Mesenchymal stem cell (in vitro differentiated cells and primary cell): ENCODE measurements around the gene DIS3L2.
"Not testable (repeated sequence)": the region's sequence is repeated elsewhere in the genome, so short reads cannot be mapped to it uniquely, and the experiment has no call there.

Source experiments
- DNase-seq: peaks from one replicate; pipeline ENCODE4 v3.0.0-alpha.2; 2013
- H2AFZ ChIP-seq: one replicate; pipeline ENCODE4 v1.6.1; 2013; ENCODE audit warnings: low read depth, mild to moderate bottlenecking, control low read depth, inconsistent platforms, low read length, moderate library complexity
- H2AK5ac ChIP-seq: 2 replicates; pipeline ENCODE4 v1.6.1; 2013; ENCODE audit warnings: low read length, moderate library complexity, mild to moderate bottlenecking, inconsistent platforms; ENCODE audit not compliant: severe bottlenecking
- H2BK120ac ChIP-seq: one replicate; pipeline ENCODE4 v1.6.1; 2013; ENCODE audit warnings: low read depth, mild to moderate bottlenecking, inconsistent platforms, low read length, moderate library complexity
- H2BK12ac ChIP-seq, 2 experiments: one replicate each; pipeline ENCODE4 v1.6.1; 2013; ENCODE audit warnings: inconsistent platforms in 2 of 2, low read length in 2 of 2, mild to moderate bottlenecking in 2 of 2, moderate library complexity in 2 of 2, control low read depth in 1 of 2
- H2BK15ac ChIP-seq: one replicate; pipeline ENCODE4 v1.6.1; 2013; ENCODE audit warnings: mild to moderate bottlenecking, low read depth, inconsistent platforms; ENCODE audit not compliant: poor library complexity, severe bottlenecking
- H2BK5ac ChIP-seq: 2 replicates; pipeline ENCODE4 v1.6.1; 2013; ENCODE audit warnings: low read depth, mild to moderate bottlenecking, low read length, control low read depth, inconsistent platforms; ENCODE audit not compliant: poor library complexity, severe bottlenecking
- H3K14ac ChIP-seq, 2 experiments: one replicate each; pipeline ENCODE4 v1.6.1; 2013; ENCODE audit warnings: inconsistent platforms in 2 of 2, low read length in 2 of 2, control low read depth in 1 of 2, mild to moderate bottlenecking in 1 of 2, moderate library complexity in 1 of 2
- H3K18ac ChIP-seq, 2 experiments: one replicate each; pipeline ENCODE4 v1.6.1; 2013; ENCODE audit warnings: inconsistent platforms in 2 of 2, low read length in 2 of 2, control low read depth in 1 of 2, low read depth in 1 of 2, mild to moderate bottlenecking in 1 of 2
- H3K23ac ChIP-seq, 2 experiments: one replicate each; pipeline ENCODE4 v1.6.1; 2013; ENCODE audit warnings: inconsistent platforms in 2 of 2, low read length in 2 of 2, mild to moderate bottlenecking in 2 of 2, moderate library complexity in 2 of 2, control low read depth in 1 of 2
- H3K27ac ChIP-seq: 2 replicates; pipeline ENCODE4 v1.5.1; 2013; ENCODE audit warnings: mild to moderate bottlenecking, moderate library complexity, low read length, control low read depth, inconsistent platforms; ENCODE audit not compliant: poor library complexity, severe bottlenecking
- H3K27me3 ChIP-seq, 2 experiments: 2 replicates each; pipeline versions ENCODE4 v1.6.1 to v1.7.0; 2013; ENCODE audit warnings: low read length in 2 of 2, mild to moderate bottlenecking in 2 of 2, moderate library complexity in 2 of 2, control low read depth in 1 of 2, inconsistent platforms in 1 of 2; ENCODE audit not compliant: control insufficient read depth in 1 of 2, insufficient read depth in 1 of 2
- H3K36me3 ChIP-seq, 2 experiments: 2 replicates each; pipeline versions ENCODE4 v1.6.1 to v1.7.0; 2013; ENCODE audit warnings: low read length in 2 of 2, control low read depth in 1 of 2, inconsistent platforms in 1 of 2, low read depth in 1 of 2, mild to moderate bottlenecking in 1 of 2; ENCODE audit not compliant: insufficient read depth in 2 of 2, control insufficient read depth in 1 of 2
- H3K4ac ChIP-seq, 2 experiments: one replicate each; pipeline ENCODE4 v1.6.1; 2013; ENCODE audit warnings: inconsistent platforms in 2 of 2, low read length in 2 of 2, mild to moderate bottlenecking in 2 of 2, moderate library complexity in 2 of 2, control low read depth in 1 of 2, low read depth in 1 of 2
- H3K4me1 ChIP-seq: 2 replicates; pipeline ENCODE4 v1.6.1; 2013; ENCODE audit warnings: low read depth, low read length, control low read depth; ENCODE audit not compliant: control insufficient read depth, insufficient read depth
- H3K4me2 ChIP-seq: 2 replicates; pipeline ENCODE4 v1.6.1; 2013; ENCODE audit warnings: low read length, mild to moderate bottlenecking, inconsistent platforms; ENCODE audit not compliant: poor library complexity, severe bottlenecking
- H3K4me3 ChIP-seq, 2 experiments: 2 replicates each; pipeline versions ENCODE4 v1.5.1 to v1.7.0; 2013; ENCODE audit warnings: low read length in 2 of 2, mild to moderate bottlenecking in 2 of 2, control low read depth in 1 of 2, low read depth in 1 of 2; ENCODE audit not compliant: insufficient read depth in 1 of 2
- H3K79me1 ChIP-seq: replicated peaks from 2 replicates; pipeline ENCODE4 v1.6.1; 2013; ENCODE audit warnings: mild to moderate bottlenecking, control low read depth, low read length, inconsistent platforms; ENCODE audit not compliant: poor library complexity, severe bottlenecking
- H3K9ac ChIP-seq: 2 replicates; pipeline ENCODE4 v1.7.0; 2013; ENCODE audit warnings: mild to moderate bottlenecking, low read length, moderate library complexity
- H3K9me3 ChIP-seq: 2 replicates; pipeline ENCODE4 v1.7.0; 2013; ENCODE audit warnings: mild to moderate bottlenecking, low read length; ENCODE audit not compliant: control insufficient read depth
- H4K8ac ChIP-seq: one replicate; pipeline ENCODE4 v1.6.1; 2013; ENCODE audit warnings: inconsistent platforms, mild to moderate bottlenecking, low read length, moderate library complexity
- H4K91ac ChIP-seq: one replicate; pipeline ENCODE4 v1.6.1; 2013; ENCODE audit warnings: mild to moderate bottlenecking, low read length, inconsistent platforms
- WGBS: methylation state at CpG from one replicate; pipeline ENCODE4 v1.1.7; 2013; ENCODE audit warnings: mixed read lengths; 5-methylcytosine and 5-hydroxymethylcytosine counted together

The DIS3L2 gene

GRCh38 chr2:232332940-232333259 lies 371.4 kb downstream of the DIS3L2 start:
- H2AFZ ChIP-seq = no peak overlapping the region
- H3K14ac ChIP-seq = no peak overlapping the region
- no peak overlapping the region for H3K27ac ChIP-seq
- no peak for DNase-seq
- H2BK15ac ChIP-seq = no peak overlapping the region
- H3K4ac ChIP-seq = no peak overlapping the region
- H2AK5ac ChIP-seq = no peak overlapping the region
- H2BK120ac ChIP-seq = no peak overlapping the region
- 88% methylated on average over 7 of the region's 10 CpGs for WGBS
- H3K18ac ChIP-seq = no peak overlapping the region
- no peaks in the 10 kb centered on the region for H3K27me3 ChIP-seq
- peaks cover 19% of the 10 kb centered on the region for H3K4me1 ChIP-seq
- no peak overlapping the region for H3K4me3 ChIP-seq
- H2BK12ac ChIP-seq = no peak overlapping the region
- no peak overlapping the region for H4K8ac ChIP-seq
- H3K9me3 ChIP-seq = no peaks in the 10 kb centered on the region
- H3K4me2 ChIP-seq = no peak overlapping the region
- H3K36me3 ChIP-seq = peaks cover 0 to 46% of the 10 kb centered on the region in 2 experiments
- H2BK5ac ChIP-seq = no peak overlapping the region
- no peak overlapping the region for H4K91ac ChIP-seq
- H3K79me1 ChIP-seq = peaks cover 10% of the 10 kb centered on the region
- no peak overlapping the region for H3K23ac ChIP-seq
- H3K9ac ChIP-seq = no peak overlapping the region

GRCh38 chr2:232333361-232334135 lies 372.0 kb downstream of the DIS3L2 start:
- H3K4ac ChIP-seq = no peak overlapping the region
- H2AK5ac ChIP-seq = no peak overlapping the region
- no peak overlapping the region for H3K9ac ChIP-seq
- peaks cover 5% of the 10 kb centered on the region for H3K79me1 ChIP-seq
- no peak overlapping the region for H4K91ac ChIP-seq
- H3K9me3 ChIP-seq = no peaks in the 10 kb centered on the region
- H3K27me3 ChIP-seq = no peaks in the 10 kb centered on the region
- no peak overlapping the region for H3K4me3 ChIP-seq
- no peak overlapping the region for H3K18ac ChIP-seq
- H3K36me3 ChIP-seq = peaks cover 0 to 46% of the 10 kb centered on the region in 2 experiments
- no peak overlapping the region for H2BK12ac ChIP-seq
- H3K14ac ChIP-seq = no peak overlapping the region
- H4K8ac ChIP-seq = no peak overlapping the region
- no peak overlapping the region for H3K4me2 ChIP-seq
- H2BK15ac ChIP-seq = no peak overlapping the region
- H3K23ac ChIP-seq = no peak overlapping the region
- H3K27ac ChIP-seq = no peak overlapping the region
- DNase-seq = no peak
- 95% methylated on average over 28 of the region's 28 CpGs for WGBS
- H2AFZ ChIP-seq = no peak overlapping the region
- no peak overlapping the region for H2BK120ac ChIP-seq
- peaks cover 15% of the 10 kb centered on the region for H3K4me1 ChIP-seq
- H2BK5ac ChIP-seq = no peak overlapping the region

GRCh38 chr2:232334136-232334884 lies 372.8 kb downstream of the DIS3L2 start:
- not testable (repeated sequence) for H2AK5ac ChIP-seq, H2BK120ac ChIP-seq, H3K23ac ChIP-seq, H3K18ac ChIP-seq, H3K9ac ChIP-seq, H3K14ac ChIP-seq, DNase-seq, H2BK5ac ChIP-seq, H3K27me3 ChIP-seq, H3K79me1 ChIP-seq, H2BK15ac ChIP-seq, H3K9me3 ChIP-seq, H3K27ac ChIP-seq, H2AFZ ChIP-seq, H3K4me2 ChIP-seq, H4K8ac ChIP-seq, H3K4ac ChIP-seq, H4K91ac ChIP-seq, H3K4me3 ChIP-seq, H2BK12ac ChIP-seq
- H3K4me1 ChIP-seq = peaks cover 15% of the 10 kb centered on the region
- WGBS = 95% methylated on average over 21 of the region's 33 CpGs
- peaks cover 0 to 50% of the 10 kb centered on the region in 2 experiments for H3K36me3 ChIP-seq

- not testable (repeated sequence) for H3K27ac ChIP-seq, H3K4me2 ChIP-seq, H4K91ac ChIP-seq, H3K9ac ChIP-seq, H2BK12ac ChIP-seq, H3K18ac ChIP-seq, H3K9me3 ChIP-seq, H2BK120ac ChIP-seq, H3K4me3 ChIP-seq, H2AFZ ChIP-seq, H3K4ac ChIP-seq, H2BK15ac ChIP-seq, H4K8ac ChIP-seq, H3K79me1 ChIP-seq, DNase-seq, H2BK5ac ChIP-seq, H2AK5ac ChIP-seq, H3K27me3 ChIP-seq, H3K14ac ChIP-seq, H3K23ac ChIP-seq
- H3K36me3 ChIP-seq = peaks cover 0 to 54% of the 10 kb centered on the region in 2 experiments
- H3K4me1 ChIP-seq = peaks cover 13% of the 10 kb centered on the region
- 100% methylated on average over 4 of the region's 6 CpGs for WGBS
Observed at GRCh38 chr2:232334885-232335205, 373.3 kb downstream of the DIS3L2 start.
